Measurements from ENCODE around the gene MPHOSPH8. TPM values are rescaled to one million over a fixed set of nuclear protein-coding genes. Genes with fewer than 3 reads are reported as not detected.

MPHOSPH8 gene
- total RNA-seq, 1 donor from 2014 or later, result 16.8 TPM

DNA sequence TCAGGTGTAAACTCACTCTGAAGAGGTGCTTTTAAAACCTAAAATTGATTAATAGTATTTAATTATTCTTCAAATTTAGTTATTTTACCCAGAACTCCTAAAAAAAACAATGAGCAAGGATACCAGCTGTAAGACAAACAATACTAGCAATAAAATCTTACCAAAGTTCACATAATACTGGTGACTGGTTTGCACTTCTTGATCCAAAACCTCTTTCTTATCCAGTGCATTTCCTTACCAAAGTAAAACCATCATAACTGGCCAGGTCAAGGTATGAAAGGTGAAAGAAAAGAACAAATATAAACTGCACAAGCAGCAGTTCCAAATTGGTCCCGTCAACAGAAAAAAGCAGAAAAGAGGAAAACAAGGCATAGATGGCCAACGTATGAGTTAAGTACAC is 86.6 kb downstream of the MPHOSPH8 start:
- DNase-seq (ENCODE audit: low read depth), result no peak
- H3K27me3 ChIP-seq (ENCODE audit: control insufficient read depth, insufficient read depth, low read length), result no peaks in the 10 kb centered on the region
- H3K4me3 ChIP-seq (ENCODE audit: low read depth, low read length), result no peak overlapping the region
- H3K36me3 ChIP-seq (ENCODE audit: control insufficient read depth, insufficient read depth, low read length), result no peaks in the 10 kb centered on the region
- TF ChIP-seq CTCF (IDR thresholded peaks at IDR 0.05; ENCODE audit: insufficient read depth, low read length, poor library complexity, severe bottlenecking), result no peak

Other genes with a start within 250 kb of the MPHOSPH8 start
- 0.29 TPM in 1 of 2 replicates, not detected in the other for gene TPTE2, start 72.1 kb upstream of the MPHOSPH8 start, total RNA-seq
- 42.3 and 57.2 TPM in 2 replicates for gene PSPC1, start 149.3 kb downstream of the MPHOSPH8 start, total RNA-seq
- gene ZMYM5, start 230.0 kb downstream of the MPHOSPH8 start, total RNA-seq, result 11.4 and 12.0 TPM in 2 replicates

All from kidney epithelial cell (primary cell).